HG03039 (cell line): ENCODE data around the gene RAB3C.
"Not testable (repeated sequence)": the region's sequence is repeated elsewhere in the genome, so short reads cannot be mapped to it uniquely, and the experiment has no call there.

Experiments used
- ATAC-seq: cut with Tn5 transposase; IDR thresholded peaks from one replicate; pipeline ENCODE4 v1.9.1; 2021; ENCODE audit warnings: mild to moderate bottlenecking, moderate library complexity; ENCODE audit not compliant: unreplicated experiment

The RAB3C gene, protein sequence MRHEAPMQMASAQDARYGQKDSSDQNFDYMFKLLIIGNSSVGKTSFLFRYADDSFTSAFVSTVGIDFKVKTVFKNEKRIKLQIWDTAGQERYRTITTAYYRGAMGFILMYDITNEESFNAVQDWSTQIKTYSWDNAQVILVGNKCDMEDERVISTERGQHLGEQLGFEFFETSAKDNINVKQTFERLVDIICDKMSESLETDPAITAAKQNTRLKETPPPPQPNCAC

DNA sequence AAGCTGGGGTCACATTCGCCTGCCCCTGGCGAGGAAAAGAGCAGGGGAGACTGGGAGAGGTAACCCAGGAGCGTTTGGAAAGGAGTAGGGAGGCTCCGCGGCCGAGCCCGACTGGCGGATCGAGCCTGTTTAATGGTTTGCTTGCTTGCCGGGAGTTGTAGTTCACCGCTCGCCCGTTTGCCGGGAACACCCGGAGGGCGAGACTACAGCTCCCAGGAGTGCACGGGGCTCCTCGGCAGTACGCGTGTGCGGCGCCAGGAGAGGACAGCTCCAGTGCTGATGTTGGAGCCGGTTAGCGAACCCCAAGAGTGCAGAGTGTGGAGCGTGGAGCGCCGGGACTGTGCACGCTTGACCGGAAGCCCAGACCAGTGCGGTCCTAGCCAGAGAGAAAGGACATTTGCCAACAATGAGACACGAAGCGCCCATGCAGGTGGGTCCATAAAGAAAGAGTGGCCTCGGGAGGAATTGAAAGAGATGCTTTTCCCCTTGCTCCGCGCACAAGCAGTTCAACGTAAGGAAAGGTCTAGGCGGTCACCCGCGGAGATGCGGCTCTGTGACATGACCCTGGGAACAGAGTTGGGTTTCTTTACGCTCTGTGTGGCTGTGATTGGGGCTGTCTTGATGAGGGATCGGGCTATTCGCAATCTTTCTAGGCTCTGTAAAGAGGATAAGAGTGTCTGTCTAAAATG is at the start of gene RAB3C:
Gene RAB3C, plus strand, starts transcription at position 273 of the 689 bp plus-strand sequence. Its CDS starts 134 bp downstream, at position 407.
- ATAC-seq = peak; percentile 100

DNA sequence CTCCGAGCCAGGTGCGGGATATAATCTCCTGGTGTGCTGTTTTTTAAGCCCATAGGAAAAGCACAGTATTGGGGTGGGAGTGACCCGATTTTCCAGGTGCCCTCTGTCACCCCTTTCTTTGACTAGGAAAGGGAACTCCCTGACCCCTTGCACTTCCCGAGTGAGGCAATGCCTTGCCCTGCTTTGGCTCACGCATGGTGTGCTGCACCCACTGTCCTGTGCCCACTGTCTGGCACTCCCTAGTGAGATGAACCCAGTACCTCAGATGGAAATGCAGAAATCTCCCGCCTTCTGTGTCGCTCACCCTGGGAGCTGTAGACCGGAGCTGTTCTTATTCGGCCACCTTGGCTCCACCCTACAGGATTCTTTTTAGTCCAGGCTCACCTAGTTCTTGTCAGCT is 40.9 kb upstream of the RAB3C start:
- ATAC-seq = not testable (repeated sequence)

DNA sequence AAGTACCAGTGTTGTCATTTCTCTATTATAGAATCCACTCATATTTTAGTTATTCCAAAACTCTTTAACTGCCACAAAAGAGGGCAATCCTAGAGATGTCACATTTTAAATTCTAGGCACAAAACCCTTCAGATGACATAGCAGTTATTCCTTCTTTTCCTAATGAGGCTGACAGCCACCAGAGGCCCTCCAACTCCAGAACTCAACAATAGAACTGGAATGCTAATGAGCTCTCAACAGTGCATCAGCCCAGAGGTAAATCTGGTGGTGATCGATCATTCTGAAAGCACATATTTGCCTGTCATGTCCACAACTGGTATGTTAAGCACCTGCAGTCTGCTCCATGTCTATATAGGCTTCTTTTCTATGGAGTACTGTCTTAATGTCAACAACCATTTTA is 40.2 kb upstream of the RAB3C start:
- no peak for ATAC-seq

DNA sequence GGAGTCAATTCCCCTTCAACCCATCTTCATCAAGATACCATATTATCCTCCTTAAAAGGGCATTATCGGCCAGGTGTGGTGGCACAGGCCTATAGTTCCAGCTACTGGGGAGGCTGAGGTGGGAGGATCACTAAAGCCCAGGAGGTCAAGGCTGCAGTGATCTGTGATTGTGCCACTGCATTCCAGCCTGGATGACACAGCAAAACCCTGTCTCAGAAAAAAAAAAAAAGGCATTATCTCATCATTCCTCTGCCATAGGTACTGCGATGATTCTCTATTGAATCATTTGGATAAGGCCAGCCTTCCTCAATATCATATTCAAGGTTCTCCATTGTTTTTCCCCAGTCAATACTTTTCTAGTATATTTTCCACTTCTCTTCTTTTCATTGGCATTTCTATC is 39.2 kb upstream of the RAB3C start:
- ATAC-seq = no peak

DNA sequence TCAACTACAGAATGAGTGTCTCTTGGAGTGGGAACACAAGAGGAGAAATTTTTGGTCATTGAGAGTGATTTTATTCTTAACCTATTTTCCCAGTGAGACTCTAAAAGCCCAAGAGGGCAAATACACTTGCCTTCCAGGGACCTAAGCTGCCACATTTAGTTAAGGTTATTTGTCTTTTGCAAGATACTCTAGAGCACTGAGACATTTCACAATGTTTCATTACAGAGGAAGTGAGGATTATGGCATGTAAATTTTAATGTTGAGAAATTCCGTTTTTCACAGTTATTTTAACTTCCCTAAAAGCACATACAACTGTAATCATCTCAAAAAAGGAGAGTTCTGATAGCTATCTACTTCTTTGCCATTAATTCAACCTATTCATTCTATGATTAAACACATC is 38.7 kb upstream of the RAB3C start:
- no peak for ATAC-seq

DNA sequence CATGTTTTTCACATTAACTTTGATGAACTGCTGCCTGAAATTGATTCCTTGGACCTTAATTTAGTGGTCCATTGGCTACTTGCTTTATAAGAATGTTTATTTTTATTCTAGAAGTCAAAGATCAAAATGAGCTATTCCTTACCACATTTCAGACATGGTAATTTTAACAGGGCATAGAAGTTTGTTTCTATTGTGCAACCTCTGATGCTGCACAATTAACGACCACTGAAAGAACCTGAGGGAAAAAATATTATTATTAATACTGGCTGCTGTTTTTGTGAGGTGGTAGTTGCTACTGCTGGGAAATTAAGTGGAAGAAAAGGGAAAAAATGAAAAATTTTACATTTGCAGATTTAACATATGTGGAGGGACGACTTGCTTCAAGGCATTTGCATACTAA is 37.9 kb upstream of the RAB3C start:
- ATAC-seq = no peak

DNA sequence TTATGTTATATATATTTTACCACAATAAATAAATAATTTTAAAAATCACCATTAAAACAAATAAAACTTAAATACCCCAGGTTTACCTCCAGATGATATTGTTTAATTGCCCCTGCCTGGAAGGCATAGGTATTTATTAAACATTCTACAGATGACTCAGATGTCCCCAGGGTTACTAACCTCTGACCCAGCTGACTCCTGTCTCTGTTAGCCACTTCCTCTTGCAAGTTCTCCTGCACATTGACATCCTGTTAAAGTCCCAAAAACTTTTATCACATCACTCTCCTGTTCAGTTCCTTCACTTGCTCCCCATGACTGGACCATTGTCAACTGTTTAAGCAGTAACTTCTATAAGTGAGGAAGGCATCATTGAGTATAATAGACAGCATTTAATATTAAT is 37.0 kb upstream of the RAB3C start:
- ATAC-seq = no peak

DNA sequence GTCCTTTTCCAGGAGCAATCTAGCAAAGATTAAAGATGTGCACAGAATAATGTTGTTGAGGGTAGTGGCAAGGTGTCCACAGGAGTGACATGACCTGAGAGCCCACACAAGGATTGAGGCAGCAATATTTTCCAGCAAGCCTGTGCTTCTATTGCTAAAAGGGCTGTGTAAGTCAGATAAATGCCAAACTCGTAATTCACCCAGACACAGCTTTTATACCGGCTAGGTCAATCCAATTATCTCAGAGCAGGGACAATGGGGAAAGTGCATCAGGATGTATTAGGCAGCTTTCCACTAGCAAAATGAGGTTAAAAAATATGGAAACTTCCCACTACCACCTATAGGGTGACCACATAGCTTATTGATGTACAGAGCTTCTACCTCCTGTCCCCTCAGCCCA is 34.8 kb upstream of the RAB3C start:
- no peak for ATAC-seq

DNA sequence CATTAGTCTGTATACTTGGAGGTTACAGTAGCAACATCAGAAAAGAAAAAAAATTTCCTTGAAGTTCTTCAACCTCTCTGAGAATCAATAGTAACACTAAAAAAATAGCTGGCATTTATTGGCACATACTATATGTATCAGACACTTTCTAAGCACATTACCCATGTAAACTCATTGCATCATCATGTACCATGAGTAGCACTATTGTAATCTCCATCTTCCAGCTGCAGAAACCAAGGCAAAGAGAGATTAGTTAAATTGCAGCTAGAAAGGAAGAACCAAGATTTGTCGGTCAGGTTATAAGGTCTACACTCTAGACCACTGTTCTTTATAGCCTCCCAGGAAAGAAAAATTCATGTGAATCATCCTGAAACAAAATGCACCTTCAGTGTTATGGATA is 31.4 kb upstream of the RAB3C start:
- ATAC-seq = no peak

DNA sequence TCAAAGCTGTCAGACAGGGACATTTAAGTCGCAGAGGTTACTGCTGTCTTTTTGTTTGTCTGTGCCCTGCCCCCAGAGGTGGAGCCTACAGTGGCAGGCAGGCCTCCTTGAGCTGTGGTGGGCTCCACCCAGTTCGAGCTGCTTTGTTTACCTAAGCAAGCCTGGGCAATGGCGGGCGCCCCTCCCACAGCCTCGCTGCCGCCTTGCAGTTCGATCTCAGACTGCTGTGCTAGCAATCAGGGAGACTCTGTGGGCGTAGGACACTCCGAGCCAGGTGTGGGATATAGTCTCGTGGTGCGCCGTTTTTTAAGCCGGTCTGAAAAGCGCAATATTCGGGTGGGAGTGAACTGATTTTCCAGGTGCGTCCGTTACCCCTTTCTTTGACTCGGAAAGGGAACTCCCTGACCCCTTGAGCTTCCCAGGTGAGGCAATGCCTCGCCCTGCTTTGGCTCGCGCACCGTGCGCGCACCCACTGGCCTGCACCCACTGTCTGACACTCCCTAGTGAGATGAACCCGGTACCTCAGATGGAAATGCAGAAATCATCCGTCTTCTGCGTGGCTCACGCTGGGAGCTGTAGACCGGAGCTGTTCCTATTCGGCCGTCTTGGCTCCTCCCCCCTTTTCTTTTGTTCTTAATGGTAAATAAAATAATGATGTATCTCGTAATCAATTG is 25.1 kb upstream of the RAB3C start:
- not testable (repeated sequence) for ATAC-seq

DNA sequence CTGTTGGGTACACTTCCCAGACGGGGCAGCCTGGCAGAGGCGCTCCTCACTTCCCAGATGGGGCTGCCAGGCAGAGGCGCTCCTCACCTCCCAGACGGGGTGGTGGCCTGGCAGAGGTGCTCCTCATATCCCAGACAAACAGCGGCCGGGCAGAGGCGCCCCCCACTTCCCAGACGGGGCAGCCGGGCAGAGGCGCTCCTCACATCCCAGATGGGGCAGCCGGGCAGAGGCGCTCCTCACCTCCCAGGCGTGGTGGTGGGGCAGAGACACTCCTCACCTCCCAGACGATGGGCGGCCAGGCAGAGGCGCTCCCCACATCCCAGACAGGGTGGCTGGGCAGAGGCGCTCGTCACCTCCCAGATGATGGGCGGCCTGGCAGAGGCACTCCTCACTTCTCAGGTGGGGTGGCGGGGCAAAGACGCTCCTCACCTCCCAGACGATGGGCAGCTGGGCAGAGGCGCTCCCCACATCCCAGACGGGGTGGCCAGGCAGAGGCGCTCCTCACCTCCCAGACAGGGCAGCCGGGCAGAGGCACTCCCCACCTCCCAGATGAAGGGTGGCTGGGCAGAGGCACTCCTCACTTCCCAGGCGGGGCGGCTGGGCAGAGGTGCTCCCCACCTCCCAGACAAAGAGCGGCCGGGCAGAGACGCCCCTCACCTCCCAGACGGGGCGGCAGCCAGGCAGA is 19.7 kb upstream of the RAB3C start:
- not testable (repeated sequence) for ATAC-seq

DNA sequence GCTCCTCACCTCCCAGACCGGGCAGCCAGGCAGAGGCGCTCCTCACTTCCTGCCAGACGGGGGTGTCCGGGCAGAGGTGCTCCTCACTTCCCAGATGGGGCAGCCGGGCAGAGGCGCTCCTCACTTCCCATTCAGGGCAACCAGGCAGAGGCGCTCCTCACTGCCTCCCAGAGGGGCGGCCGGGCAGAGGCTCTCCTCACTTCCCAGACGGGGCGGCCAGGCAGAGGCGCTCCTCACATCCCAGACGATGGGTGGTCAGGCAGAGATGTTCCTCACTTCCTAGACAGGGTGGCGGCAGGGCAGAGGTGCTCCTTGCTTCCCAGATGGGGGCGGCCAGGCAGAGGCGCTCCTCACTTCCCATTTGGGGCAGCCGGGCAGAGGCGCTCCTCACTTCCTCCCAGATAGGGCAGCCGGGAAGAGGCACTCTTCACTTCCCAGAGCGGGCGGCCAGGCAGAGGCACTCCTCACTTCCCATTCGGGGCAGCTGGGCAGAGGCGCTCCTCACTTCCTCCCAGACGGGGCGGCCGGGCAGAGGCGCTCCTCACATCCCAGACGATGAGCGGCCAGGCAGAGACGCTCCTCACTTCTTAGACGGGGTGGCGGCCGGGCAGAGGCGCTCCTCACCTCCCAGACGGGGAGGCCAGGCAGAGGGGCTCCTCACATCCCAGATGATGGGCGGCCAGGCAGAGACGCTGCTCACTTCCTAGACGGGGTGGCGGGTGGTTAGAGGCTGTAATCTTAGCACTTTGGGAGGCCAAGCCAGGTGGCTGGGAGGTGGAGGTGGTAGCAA is 18.6 kb upstream of the RAB3C start:
- ATAC-seq = not testable (repeated sequence)

DNA sequence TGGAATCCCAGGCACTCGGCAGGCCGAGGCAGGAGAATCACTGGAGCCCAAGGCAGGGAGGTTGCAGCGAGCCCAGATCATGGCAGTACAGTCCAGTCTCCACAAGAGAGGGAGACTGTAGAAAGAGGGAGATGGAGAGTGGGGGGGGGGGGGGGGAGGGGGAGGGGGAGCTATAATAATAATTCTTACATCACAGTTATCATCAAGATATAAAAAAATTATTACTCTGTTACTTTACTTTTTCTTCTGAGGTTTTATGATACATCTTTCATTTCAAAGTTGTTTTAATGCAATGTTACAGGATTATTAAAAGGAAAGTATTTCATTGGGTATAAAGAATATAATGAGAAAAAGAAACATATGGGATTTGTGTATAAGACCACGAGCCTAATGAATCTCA is 17.8 kb upstream of the RAB3C start:
- no peak for ATAC-seq

DNA sequence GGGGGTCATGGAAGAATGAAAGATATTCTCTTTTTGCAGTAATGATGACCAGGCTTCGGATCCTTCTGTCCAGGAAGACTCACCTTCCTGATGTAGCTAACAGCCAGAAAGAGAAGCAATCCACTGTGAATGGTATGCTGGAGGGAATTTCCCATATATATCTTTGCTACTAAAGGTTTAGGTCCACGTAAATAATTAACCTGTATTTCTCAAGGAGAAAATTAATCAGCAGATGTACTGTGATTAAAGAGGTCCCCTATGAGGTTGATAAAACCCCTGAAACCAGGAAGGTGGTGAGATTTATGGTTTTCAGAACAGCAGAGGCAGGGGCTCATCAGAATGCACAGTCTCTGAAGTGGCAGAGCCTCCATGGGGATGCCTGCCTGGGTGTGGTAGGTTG is 11.4 kb upstream of the RAB3C start:
- no peak for ATAC-seq

DNA sequence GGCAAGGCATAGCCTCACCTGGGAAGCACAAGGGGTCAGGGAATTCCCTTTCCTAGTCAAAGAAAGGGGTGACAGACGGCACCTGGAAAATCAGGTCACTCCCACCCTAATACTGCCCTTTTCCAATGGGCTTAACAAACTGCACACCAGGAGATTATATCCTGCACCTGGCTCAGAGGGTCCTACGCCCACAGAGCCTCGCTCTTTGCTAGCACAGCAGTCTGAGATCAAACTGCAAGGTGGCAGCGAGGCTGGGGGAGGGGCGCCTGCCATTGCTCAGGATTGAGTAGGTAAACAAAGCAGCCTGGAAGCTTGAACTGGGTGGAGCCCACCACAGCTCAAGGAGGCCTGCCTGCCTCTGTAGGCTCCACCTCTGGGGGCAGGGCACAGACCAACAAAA is 9.9 kb upstream of the RAB3C start:
- not testable (repeated sequence) for ATAC-seq

DNA sequence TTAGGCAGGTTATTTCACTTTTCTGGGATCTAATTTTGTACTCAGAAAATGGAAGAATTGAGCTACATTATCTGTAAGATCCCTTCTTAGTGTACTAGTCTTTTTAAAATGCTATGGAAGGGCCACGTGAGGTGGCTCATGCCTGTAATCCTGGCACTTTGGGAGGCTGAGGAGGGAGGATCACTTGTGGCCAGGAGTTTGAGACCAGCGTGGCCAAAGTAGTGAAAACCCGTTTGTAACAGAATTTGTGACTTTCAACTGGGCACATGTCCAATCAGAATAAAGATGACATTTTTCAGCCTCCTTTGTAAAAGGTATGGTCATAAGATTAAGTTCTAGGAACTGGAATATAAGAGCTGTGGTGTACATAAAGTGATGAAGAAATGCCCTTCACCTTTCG is 3.1 kb upstream of the RAB3C start:
- ATAC-seq = no peak

DNA sequence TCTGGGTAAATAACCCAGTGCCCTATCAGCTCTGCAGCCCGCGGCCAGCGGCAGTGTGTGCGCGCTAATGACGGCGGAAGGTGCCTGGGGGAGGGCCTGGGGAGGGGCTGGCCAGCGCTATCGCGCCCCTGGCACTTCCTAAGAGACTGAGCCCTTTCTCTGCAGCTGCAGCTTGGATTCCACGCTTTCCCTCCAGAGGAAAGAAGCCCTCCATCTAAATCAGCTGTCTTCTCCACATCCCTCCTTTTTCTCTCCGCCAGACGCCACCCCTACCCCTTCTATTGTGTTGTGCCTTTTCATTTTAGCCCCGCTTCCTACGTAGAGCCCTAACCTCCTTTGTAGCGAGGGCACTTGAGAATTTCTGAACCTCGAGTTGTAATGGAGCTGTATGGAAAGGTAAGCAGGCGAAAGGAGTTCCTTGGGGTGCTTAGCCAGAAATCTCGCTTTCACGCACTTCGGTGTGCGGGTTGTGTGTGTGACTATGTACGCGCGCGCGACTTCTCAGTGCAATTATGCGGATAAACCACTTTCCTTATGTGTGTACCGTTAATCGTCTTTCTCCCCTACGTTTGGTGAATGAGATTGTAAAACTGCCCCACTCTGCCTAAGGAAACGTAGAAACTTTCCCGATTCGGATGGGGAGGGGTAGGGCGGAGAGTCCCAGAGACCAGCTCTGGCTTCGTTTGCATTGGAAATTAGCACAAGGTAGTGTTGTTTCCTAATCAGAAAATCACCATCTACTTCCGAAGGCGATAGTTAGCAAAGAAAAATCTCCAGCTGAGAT is 664 bp upstream of the RAB3C start:
- peak; percentile 5 for ATAC-seq

DNA sequence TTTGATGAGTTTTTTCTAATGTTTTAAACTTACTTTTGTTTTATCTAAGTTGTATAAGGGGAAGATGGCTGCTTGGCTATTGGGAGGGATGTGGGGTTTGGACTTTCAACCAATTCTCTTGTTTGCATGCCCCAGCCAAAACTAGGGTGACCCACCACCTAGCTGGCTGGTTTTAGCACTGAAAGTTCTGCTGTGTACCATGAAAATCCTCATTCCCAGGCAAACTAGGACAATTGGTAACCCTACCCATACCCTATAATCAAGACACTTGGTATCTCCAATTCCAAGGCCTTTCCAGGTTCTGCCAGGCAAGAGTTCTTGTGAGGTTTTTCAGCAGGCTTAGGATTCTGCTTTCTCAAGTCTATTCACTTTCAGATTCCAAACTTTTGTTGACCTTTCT is 13.1 kb downstream of the RAB3C start:
- no peak for ATAC-seq

DNA sequence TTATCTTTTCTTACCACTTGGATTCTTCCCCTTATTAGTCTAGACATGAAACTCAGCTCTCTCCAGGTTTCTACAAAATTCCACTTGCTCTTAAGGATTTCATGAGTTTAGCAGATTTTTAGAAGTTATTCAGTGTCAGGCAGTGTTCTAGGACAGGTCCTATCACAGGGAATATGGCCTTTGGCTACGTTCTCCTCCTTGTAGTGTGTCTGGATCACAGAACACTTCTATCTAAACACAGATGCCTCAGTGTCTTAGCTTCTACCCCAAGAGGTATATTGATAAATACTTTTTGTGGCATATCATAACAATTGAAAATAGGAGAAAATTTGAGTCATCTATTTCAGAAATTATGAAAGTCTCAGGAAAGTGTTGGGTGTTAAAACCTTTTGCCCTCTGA is 15.6 kb downstream of the RAB3C start:
- no peak for ATAC-seq

DNA sequence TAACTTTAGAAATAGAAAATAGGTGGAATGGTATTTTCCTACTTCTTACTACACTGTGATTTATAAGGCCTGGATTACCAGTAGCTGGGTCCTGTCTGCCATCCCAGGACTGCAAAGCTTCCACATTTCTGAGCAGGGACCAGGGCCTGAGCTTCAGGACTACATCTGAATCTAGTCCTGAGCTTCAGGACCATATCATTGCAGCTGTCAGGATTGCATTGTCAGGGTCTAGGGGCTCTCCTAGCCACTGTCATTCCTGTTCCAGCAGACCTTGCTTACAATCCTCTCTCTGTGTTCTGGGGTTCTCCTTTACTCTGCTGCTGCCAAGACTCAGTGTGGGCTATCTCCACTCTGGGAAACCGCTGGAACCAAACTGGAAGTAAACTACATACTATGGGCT is 16.3 kb downstream of the RAB3C start:
- no peak for ATAC-seq
